Measurements from ENCODE around the gene FBXO15.

The FBXO15 gene, protein sequence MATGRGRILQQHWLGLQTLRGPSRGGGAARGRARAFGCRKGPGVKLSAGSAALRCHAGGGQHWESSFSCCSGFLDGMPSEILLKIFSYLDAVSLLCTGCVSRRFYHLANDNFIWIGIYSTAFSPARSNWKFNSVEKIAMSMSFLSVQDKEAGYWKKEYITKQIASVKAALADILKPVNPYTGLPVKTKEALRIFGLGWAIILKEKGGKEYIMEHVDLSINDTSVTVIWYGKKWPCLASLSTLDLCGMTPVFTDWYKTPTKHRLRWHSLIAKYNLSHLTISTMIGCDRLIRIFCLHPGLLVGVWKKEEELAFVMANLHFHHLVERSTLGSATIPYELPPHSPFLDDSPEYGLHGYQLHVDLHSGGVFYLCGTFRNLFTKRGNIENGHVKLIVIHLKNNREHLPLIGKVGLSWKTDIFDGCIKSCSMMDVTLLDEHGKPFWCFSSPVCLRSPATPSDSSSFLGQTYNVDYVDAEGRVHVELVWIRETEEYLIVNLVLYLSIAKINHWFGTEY

DNA sequence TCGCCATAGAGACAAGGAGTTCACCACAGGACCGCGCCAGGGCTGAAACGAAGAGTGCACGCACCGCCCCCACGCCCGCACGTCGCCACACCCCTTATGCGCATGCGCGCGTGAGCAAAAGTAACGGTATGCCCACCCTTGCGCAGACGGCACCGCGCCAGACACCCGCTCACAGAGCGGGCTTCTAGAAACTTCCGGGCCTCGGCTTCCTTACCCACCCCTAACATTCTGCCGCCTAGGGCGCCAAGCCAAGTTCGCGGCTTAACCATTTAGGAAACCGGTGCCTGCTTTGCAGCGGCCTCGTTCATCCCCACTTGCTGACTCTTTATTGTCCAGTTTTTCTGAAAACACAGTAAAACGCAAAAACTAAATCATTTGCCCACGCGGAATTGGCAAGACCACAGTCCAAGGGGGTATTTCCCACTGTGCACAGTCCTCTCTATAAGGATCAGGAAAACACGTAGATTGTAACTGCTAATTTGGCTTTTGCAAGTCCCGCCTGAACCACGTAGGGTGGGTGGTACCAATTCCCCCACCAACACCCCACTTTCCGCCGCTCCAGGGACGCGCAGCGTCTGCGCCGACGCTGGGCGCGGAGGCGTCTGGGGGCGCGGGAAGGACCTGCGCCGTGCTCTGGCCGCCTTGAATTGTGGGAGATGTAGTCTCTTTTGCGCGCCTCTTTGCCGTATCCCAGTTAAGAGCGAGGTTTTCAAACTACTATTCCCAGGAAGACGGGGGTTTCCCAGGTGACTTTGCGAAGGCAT, at the start of gene FBXO15, which contains the start of gene TIMM21:
Gene FBXO15 (minus strand): TSS at position 56 of the 764 bp plus-strand sequence. CDS start 49 bp downstream, at position 7.
Gene TIMM21 (plus strand): TSS at position 745 of the 764 bp plus-strand sequence. CDS start 286 bp downstream, outside the sequence.
- peak; percentile 99 for DNase-seq

DNA sequence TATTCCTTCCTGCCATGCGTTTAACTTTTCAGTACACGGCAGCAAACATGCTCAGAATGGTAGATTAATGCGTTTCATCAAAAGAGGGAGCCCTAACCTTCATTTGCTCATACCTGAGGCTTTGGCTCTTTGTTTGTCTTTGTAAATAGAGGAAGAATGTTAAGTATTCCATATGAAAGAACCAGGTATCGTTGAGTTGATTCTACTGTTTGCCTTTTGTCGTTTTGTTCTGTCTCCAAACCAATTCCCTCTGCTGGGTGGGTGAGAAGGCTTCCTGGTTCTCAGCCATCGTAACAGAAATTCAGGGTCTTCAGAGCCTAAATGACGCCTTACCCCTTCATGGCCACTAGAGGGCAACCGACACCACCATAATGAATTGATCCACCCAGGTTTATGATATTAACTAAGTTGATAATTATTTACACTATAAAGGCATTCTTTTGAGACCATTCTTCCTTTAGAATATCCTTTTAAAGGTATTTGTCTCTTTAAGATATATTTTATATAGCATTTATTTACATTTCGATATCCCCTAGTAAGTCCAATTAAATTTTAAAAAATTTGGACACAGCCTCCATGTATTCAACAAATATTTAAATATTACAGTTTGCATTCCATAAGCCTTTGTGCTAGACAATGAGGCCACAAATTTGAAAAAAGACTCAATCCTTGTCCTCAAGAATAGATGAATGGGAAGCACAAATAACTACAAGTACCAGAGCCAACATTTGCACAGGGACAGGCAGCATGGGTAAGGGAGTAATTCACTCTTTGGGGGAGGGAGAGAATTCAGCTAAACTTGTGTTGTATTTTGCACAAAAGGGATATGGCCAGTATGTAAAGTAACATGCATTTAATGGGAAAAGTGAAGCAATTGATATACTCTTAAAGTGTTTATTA, 48.8 kb upstream of the FBXO15 start:
- DNase-seq: peak; percentile 89

DNA sequence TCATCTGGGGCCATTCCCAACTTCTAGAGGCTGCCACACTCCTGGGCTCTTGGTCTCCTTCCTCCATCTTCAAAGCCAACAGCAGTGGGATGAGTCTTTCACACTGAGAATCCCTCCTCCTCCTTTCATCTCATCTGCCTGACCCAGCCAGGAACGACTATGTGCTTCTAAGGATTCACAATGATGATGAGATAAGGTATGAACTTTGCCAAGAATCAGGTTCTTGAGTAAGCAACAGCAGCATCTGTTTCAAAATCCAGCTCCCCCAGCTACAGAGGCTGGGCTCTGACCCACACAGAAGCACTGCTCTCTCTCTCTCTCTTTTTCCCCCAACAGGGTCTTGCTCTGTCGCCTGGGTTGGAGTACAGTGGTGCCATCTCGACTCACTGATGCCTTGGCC, 47.1 kb upstream of the FBXO15 start:
- no peak for DNase-seq

DNA sequence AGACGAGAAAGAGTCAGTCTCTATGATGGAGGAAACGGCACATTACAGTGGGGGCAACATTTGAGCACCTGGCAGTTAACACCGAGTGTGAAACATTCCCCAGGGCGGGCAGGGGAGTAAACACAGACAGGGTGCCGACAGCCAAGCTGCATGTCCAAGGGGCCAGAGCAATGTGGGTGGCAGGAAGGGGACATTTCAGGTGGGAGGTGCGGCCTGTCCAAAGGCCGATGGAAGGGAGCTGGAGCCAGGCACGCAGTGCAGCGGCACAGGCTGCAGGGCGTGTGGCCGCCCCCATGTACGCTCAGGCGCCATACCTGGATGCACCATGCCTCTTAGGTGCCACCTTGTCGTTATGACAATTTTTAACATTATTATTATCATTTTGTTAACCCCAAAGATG, 43.9 kb upstream of the FBXO15 start:
- no peak for DNase-seq

DNA sequence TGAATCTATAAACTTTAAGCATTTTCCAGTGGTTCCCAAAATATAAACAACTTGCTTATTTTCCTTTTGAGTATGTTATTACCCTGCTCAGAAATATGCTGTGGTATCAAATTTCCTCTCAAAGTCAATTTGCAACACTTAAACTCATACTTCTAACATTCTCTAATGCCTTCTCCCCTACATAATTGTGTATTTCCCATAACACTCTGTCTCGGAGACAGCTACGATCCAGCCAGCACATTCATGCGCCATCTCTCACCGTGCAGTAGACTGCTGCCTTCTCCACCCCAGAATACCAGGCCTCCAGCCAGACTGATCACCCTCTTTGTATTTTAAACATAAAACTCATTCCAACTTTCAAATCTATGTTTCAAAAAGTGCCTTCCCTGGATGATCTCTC, 42.5 kb upstream of the FBXO15 start:
- no peak for DNase-seq

DNA sequence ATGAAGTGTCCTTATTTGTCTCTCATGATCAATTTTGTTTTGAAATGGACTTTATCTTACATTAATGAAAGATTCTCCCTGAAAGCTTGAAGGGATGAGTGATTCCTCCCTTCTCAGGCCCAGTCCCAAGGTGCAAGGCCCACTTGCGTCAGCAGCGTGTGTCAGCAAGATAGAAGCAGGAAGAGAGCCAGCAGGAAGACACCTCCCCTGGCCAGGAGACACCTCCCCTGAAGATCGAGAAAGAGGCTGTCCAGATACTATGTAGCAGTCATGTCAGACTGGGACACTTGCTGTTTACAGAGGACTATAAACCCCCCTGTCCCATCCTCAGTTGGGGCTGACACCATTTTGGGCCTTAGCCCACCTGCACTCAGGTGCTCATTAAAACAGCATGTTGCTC, 39.0 kb upstream of the FBXO15 start:
- DNase-seq: no peak

DNA sequence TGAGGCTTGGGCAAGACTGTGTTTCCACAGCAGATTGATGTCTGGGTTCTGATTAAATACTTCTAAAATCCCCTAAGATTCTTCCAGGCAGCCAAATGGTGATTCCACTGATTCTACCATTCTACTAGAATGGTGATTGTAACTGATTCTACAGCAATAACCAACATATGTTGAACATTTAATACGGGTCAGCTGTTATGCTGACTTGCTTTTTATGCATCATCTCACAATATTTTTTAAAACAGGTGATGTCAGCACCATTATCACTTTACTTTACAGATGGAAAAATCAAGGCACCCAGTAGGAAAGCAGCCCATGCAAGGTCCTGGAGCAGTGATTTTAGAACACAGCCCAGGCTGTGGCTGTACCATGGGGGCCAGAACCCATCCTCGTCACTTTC, 38.2 kb upstream of the FBXO15 start:
- DNase-seq: no peak

DNA sequence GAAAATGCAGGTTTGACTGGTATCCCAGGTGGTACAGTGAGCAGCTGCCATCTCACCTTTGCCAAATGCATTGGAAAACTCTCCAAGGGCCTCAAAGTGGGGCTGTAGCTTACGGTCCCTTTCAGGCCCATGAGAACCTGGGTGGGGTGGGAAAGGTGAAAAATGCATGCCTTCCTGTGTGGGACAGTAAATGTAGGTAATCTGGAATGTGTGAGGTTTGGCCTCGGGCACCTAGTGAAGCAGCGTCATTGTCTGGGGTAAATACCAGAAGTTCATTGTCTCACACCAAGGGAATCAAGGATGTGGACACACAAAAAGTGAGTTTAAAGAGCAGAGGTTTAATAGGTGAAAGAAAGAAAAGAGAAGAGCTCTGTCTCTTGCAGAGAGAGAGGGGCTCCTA, 37.2 kb upstream of the FBXO15 start:
- no peak for DNase-seq

DNA sequence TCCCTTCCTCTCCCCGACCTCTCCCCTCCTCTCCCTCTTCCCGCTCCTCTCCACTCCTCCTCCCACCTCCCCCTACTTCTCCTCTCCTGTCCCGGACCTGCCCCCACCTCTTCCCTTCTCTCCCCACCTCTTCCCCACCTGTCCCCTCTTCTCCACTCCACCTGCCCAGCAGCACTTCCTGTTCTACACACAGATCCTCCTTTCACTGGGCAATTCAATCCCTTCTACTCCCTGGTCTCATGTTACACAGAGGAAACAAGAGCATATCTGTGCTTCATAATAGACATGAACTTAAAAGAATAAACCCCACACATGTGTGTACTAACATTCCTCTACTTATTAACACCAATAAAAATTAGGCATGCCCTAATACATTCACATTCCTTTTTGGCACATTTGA, 35.5 kb upstream of the FBXO15 start:
- DNase-seq: no peak

DNA sequence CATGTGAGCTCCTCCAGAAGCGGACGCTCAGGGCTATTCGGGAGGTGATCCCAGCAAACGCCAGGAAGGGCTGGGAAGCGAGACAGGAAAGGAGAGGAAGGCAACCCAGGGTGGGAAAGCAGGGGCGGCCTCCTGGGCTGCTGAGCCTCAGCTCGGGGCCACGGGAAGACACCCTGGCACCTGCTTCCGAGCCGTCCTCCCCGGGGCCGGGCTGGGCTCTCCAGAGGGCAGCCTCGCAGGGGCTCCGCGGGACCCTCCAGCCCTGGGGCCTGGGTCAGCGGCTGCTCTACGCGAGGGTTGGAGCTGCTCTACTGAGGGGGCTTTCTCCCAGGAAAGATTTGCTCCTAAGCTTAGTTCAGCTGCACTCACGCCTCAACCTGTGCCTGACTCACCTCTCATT, 34.7 kb upstream of the FBXO15 start:
- DNase-seq: no peak

DNA sequence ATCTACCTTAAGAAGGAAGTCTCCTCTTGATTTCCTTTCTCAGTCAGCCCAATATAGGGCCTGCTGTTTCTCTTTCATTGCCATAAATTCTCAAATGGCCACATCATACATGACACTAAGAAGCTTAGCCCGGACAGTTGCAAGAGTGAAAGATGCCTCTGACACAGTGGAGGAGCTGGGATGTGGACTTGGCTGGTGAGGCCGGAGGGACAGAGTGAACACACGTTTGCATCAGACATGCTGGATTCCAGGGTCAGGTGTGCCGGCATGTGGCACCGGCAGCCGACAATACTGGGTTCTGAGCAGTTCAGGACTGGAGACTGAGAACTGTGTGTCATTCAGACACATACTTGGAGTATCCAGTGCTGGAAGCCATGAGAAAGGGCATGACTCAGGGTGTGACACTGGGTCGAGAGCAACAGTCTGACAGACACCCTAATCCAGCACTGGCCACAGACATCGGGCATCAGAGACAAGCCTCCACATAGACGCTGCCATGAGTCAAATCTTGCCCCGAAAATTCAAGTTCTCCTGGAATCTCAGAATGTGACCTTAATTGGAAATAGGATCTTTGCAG, 32.1 kb upstream of the FBXO15 start:
- no peak for DNase-seq

DNA sequence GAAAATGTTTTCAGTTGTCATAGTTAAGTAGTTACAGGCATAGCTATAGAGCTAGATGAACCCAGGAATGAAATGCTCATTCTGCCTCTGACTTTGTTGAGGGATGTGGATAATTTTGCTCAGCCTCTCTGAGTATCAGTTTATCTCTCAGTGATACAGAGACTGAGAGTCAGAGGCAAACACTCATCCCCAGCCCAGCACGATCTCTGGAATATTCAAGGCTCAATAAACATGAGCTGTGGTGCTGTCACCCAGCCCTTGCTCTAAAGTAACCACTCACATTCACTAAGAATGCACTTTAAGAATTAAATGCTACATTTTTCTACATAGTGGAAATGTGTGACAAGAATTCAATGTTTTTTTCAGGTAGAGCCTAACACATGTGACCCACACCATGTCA, 31.2 kb upstream of the FBXO15 start:
- no peak for DNase-seq

DNA sequence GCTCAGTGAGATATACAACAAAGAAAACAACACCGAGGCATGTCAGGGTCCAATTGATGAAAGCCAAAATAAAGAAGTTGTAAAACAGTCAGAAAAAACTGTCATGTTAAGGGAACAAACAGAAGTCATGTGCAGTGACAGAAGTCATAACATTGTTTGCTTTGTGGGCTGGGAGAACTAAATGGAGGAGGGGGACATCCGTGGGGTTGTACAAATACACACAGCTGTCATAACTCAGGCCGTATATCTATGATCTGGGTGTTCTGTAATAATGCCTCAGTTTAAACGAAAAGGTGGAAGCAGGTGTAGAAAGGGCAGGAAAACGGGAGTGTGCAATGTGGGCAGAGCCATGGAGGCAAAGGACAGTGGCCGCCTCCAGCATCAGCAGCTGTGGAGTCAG, 28.0 kb upstream of the FBXO15 start:
- no peak for DNase-seq

DNA sequence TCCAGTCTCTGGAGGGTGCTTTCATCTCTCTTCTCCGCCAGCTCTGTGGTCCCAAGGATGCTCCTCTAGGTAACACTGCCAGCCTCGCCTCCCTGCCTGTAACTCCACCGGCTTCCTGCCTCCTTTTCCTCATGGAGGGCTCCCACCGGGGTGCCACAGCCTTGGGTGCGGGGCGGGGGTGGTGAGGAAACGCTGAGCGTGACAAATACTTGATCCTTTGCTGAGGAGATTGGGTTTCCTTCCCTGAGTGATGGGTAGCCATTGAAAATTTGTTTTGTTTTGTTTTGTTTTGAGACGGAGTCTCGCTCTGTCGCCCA, 25.8 kb upstream of the FBXO15 start:
- DNase-seq: no peak

DNA sequence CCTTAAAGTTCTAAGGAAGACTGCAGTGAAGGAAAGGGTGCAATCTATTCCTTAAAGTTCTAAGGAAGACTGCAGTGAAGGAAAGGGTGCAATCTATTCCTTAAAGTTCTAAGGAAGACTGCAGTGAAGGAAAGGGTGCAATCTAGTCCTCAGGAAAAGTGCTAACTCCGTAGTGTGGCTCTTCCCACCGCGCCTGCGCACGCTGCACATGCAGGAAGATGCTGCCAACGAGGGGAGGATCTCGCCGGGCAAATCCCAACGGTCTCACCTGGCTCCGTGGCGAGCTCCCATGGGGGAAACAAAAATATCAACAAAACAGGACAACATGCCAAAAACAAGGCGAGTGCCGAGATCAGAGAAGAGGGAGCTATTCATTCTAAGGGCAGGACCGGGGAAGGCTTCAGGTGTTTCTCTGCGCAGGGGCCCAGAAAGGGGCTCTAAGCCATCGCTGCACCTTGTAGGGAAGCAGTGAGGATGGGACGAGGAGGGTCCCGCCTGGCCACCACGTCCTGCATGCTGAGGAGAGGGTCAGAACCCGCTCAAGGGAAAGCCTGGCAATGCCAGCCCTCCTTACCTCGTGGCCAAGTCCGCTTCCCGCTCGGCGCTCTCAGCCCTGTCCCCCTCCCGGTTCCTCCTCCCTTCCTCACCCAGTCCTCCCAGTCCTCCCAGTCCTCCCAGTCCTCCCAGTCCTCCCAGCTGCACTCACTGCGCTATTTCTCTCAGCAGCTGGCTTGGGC, 25.2 kb upstream of the FBXO15 start:
- DNase-seq: no peak

DNA sequence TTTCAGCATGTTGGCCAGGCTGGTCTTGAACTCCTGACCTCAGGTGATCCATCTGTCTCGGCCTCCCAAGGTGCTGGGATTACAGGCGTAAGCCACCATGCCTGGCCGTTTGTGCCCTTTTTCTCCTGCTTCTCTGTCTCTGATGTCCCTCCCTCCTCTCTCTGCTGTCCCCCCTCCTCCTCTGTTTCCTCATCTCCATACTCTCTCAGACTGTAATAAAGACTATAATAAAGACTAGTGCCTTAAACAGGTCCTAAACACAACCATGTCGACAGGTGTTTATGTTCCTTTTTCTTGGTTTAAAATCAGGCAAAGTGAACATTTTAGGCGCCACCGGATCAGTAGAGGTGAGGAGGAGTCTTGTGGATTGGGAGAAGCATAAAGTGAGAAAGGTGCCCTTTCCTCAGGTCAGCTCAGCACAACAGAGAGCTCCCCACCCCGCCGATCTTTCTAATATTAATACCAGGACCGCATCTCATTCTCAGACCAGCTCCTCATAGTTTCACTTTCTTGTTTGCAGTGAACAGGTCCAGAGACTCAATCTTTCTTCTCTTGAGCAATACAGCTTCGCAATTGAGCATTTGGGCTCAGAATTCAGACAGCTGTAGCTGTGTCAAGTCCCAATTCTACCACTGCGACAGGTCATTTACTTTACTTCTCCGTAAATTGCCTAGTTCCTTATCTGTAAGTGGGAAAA, 24.4 kb upstream of the FBXO15 start:
- DNase-seq: no peak

DNA sequence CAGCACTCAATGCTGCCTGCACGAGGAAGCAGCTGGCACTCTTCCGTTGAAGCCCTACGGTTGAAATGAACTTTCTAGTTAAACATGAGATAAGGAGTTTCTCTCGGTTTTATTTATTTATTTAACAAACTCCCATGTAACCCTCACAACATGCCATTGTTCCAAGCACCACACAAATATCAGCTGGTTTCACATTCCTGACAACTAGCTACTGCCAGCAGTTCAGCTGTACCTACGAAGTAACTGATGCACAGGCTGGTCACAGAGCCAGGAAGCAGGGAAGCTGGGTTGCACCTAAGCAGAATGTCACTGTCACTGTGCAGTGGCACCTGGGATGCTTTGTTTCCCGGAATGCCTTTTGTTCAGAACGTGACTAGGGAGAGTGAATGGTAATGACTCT, 18.8 kb upstream of the FBXO15 start:
- DNase-seq: no peak

DNA sequence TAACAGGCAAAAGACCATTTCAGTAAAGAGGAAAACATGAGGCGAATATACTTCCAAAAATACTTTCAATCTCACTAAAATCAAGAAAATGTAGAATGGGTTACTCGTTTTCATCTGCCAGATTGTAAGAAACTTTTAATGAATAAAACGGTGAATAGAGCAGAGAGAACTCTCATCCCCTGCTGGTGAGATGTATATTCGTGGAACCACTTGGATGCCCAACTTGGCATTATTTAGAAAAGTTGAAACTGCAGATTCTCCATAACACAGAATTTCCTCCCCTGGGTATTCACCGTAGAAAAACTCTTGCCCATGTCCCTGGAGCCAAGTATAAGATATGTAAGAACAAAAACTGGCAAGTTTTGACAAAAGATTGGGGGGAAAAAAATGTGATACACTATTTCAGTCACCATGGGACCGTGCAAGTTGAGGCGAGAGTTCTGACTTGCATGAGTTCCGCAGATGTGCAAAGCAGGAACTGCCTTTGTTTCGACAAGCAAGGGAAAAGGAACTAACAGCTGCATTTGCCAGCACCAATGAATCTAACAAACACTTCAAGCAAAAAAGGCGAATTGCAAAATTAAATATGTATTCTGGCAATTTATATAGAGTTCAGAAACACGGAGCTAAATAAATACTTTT, 15.5 kb upstream of the FBXO15 start:
- DNase-seq: peak; percentile 35

DNA sequence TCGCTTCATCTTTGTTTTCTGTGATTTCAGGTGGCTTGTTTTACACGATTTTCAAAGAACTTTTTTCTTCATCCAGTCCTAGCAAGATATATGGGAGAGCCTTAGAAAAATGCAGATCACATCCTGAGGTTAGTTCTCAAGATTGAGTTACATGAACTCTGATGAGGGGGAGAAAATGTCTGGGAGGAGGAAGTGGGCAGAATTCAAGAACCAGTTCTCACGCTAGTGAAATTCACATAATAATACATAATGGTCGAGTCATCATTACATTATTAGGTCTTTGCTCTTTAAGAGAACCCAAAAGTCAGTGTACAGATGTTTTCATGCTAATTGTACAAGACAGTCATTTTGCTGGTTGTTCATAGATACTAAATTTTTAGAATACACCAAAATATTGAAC, 7.6 kb upstream of the FBXO15 start:
- DNase-seq: no peak

DNA sequence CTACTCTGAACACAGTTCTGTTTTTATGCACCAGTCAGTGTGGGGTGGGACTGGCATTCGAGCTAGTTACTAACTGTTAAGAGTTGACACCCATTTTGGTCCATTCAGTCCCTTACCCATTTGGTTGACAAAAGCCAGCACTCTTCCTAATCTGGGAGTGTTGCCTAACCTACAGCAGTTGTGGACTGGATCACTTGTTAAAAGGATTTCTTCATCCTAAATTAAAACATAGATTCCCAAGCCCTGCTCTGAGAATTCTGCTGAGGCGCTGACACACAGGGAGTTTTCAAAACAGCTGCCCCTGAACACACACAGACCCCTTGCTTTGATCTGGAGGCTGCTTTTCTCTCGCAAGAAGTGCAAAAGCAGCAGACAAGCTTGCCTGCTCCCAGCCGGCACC, 7.1 kb upstream of the FBXO15 start:
- no peak for DNase-seq

DNA sequence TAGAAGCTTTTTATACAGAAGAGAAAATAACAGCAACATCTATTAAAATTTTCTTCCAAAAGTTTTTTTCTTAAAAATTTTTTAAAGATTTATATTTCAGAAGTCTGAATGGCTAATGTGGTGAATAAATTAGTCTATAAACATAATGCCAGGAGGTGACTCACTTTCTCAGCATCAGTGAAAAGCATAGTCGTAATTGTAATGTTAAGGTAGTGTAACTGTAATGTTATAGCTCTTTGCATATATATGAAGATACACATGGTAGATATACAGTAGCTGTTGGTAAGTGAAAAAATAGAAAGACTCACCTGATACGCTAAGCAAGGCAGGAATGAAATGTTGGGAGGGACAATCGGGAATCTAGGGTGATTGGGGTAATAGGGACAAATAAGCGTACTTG, 6.2 kb upstream of the FBXO15 start:
- no peak for DNase-seq

Measured in eye (tissue), 1 donor.